ENCODE data around the gene PSMD14.

The PSMD14 gene

GRCh38 chr2:161416708-161417437 lies 108.6 kb downstream of the PSMD14 start:
- H3K27ac Mint-ChIP-seq = no peak overlapping the region
- peaks cover 46% of the 10 kb centered on the region for H3K4me1 Mint-ChIP-seq
- peak overlapping the region; percentile 45 for H3K4me3 Mint-ChIP-seq
- H3K36me3 Mint-ChIP-seq (ENCODE audit: low read depth) = peaks cover 9% of the 10 kb centered on the region
- ATAC-seq = peak; percentile 21
- peaks cover 74% of the 10 kb centered on the region for H3K27me3 Mint-ChIP-seq
- no peak for DNase-seq
- no peaks in the 10 kb centered on the region for H3K9me3 Mint-ChIP-seq

GRCh38 chr2:161417438-161418274 lies 109.4 kb downstream of the PSMD14 start:
- H3K27ac Mint-ChIP-seq = no peak overlapping the region
- peaks cover 49% of the 10 kb centered on the region for H3K4me1 Mint-ChIP-seq
- peaks cover 5% of the 10 kb centered on the region for H3K36me3 Mint-ChIP-seq (ENCODE audit: low read depth)
- H3K9me3 Mint-ChIP-seq = no peaks in the 10 kb centered on the region
- no peak for DNase-seq
- H3K4me3 Mint-ChIP-seq = no peak overlapping the region
- peaks cover 82% of the 10 kb centered on the region for H3K27me3 Mint-ChIP-seq
- no peak for ATAC-seq

- DNase-seq = no peak
- peaks cover 51% of the 10 kb centered on the region for H3K4me1 Mint-ChIP-seq
- H3K27me3 Mint-ChIP-seq = peaks cover 88% of the 10 kb centered on the region
- no peak for ATAC-seq
- H3K27ac Mint-ChIP-seq = no peak overlapping the region
- H3K36me3 Mint-ChIP-seq (ENCODE audit: low read depth) = peaks cover 3% of the 10 kb centered on the region
- no peak overlapping the region for H3K4me3 Mint-ChIP-seq
- no peaks in the 10 kb centered on the region for H3K9me3 Mint-ChIP-seq
Measured at GRCh38 chr2:161418275-161418714, 110.1 kb downstream of the PSMD14 start.

GRCh38 chr2:161418715-161419637 lies 110.8 kb downstream of the PSMD14 start:
- Mint-ChIP-seq H3K4me3 (peak overlapping the region; percentile 56), H3K4me1 (peaks cover 48% of the 10 kb centered on the region), H3K27me3 (peaks cover 86% of the 10 kb centered on the region), H3K36me3 (ENCODE audit: low read depth) (peaks cover 3% of the 10 kb centered on the region), H3K27ac (no peak overlapping the region), H3K9me3 (no peaks in the 10 kb centered on the region)
- ATAC-seq = no peak
- no peak for DNase-seq

GRCh38 chr2:161419638-161420190 lies 111.5 kb downstream of the PSMD14 start:
- DNase-seq (no peak), ATAC-seq (no peak)
- Mint-ChIP-seq H3K4me3 (no peak overlapping the region), H3K4me1 (peaks cover 54% of the 10 kb centered on the region), H3K9me3 (peaks cover 4% of the 10 kb centered on the region), H3K27ac (no peak overlapping the region), H3K27me3 (peaks cover 92% of the 10 kb centered on the region), H3K36me3 (ENCODE audit: low read depth) (peaks cover 6% of the 10 kb centered on the region)

GRCh38 chr2:161420406-161421074 lies 112.3 kb downstream of the PSMD14 start:
- peaks cover 49% of the 10 kb centered on the region for H3K4me1 Mint-ChIP-seq
- H3K27me3 Mint-ChIP-seq = peaks cover 92% of the 10 kb centered on the region
- H3K9me3 Mint-ChIP-seq = peaks cover 4% of the 10 kb centered on the region
- ATAC-seq (no peak), DNase-seq (no peak)
- no peak overlapping the region for H3K27ac Mint-ChIP-seq
- H3K36me3 Mint-ChIP-seq (ENCODE audit: low read depth) = peaks cover 6% of the 10 kb centered on the region
- no peak overlapping the region for H3K4me3 Mint-ChIP-seq

GRCh38 chr2:161421686-161422085 lies 113.5 kb downstream of the PSMD14 start:
- no peak overlapping the region for H3K4me3 Mint-ChIP-seq
- peaks cover 4% of the 10 kb centered on the region for H3K9me3 Mint-ChIP-seq
- H3K4me1 Mint-ChIP-seq = peaks cover 41% of the 10 kb centered on the region
- H3K36me3 Mint-ChIP-seq (ENCODE audit: low read depth) = peaks cover 12% of the 10 kb centered on the region
- ATAC-seq = no peak
- peaks cover 92% of the 10 kb centered on the region for H3K27me3 Mint-ChIP-seq
- DNase-seq = no peak
- no peak overlapping the region for H3K27ac Mint-ChIP-seq

GRCh38 chr2:161422816-161423403 lies 114.7 kb downstream of the PSMD14 start:
- Mint-ChIP-seq H3K4me1 (peaks cover 36% of the 10 kb centered on the region), H3K36me3 (ENCODE audit: low read depth) (peaks cover 17% of the 10 kb centered on the region), H3K27me3 (peaks cover 90% of the 10 kb centered on the region), H3K4me3 (peak overlapping the region; percentile 26), H3K27ac (no peak overlapping the region), H3K9me3 (peaks cover 4% of the 10 kb centered on the region)
- no peak for ATAC-seq
- DNase-seq = no peak

- DNase-seq (no peak), ATAC-seq (no peak)
- Mint-ChIP-seq H3K36me3 (ENCODE audit: low read depth) (peaks cover 17% of the 10 kb centered on the region), H3K27ac (peak overlapping the region; percentile 60), H3K9me3 (peaks cover 4% of the 10 kb centered on the region), H3K27me3 (peaks cover 88% of the 10 kb centered on the region), H3K4me1 (peaks cover 30% of the 10 kb centered on the region), H3K4me3 (peak overlapping the region; percentile 74)
Measured at GRCh38 chr2:161423421-161424393, 115.5 kb downstream of the PSMD14 start.

GRCh38 chr2:161424394-161424769 lies 116.2 kb downstream of the PSMD14 start:
- ATAC-seq = no peak
- Mint-ChIP-seq H3K27me3 (peaks cover 88% of the 10 kb centered on the region), H3K36me3 (ENCODE audit: low read depth) (peaks cover 17% of the 10 kb centered on the region), H3K4me3 (peak overlapping the region; percentile 74), H3K4me1 (peaks cover 25% of the 10 kb centered on the region), H3K9me3 (peaks cover 4% of the 10 kb centered on the region), H3K27ac (peak overlapping the region; percentile 60)
- no peak for DNase-seq

- peaks cover 4% of the 10 kb centered on the region for H3K9me3 Mint-ChIP-seq
- no peak overlapping the region for H3K27ac Mint-ChIP-seq
- peaks cover 87% of the 10 kb centered on the region for H3K27me3 Mint-ChIP-seq
- ATAC-seq = no peak
- H3K36me3 Mint-ChIP-seq (ENCODE audit: low read depth) = peaks cover 17% of the 10 kb centered on the region
- peaks cover 24% of the 10 kb centered on the region for H3K4me1 Mint-ChIP-seq
- H3K4me3 Mint-ChIP-seq = no peak overlapping the region
- no peak for DNase-seq
Measured at GRCh38 chr2:161424891-161425727, 116.9 kb downstream of the PSMD14 start.

All from activated naive CD8-positive, alpha-beta T cell treated with anti-CD3 and anti-CD28 coated beads, Interleukin-2, amount 50 U/mL, for 24 hours (primary cell).